ENCODE measurements around the gene TSPAN33. TPM values are rescaled to one million over a fixed set of nuclear protein-coding genes. Genes with fewer than 3 reads are reported as not detected.
A peak's percentile ranks its signal among the peaks of the same experiment; 100 is the strongest.
"Not testable (repeated sequence)": the region's sequence is repeated elsewhere in the genome, so short reads cannot be mapped to it uniquely, and the experiment has no call there.

Gene TSPAN33
- total and polyA plus RNA-seq, 8 donors = 2.3 to 5.7 (median 5.1) TPM

GRCh38 chr7:129169686-129170440 is 25.4 kb downstream of the TSPAN33 start:
- Histone ChIP-seq H3K36me3 (no peaks in the 10 kb centered on the region), H3K4me1 (peaks cover 7 to 16% of the 10 kb centered on the region in 2 donors), H3K9me3 (no peaks in the 10 kb centered on the region), H3K4me3 (peak overlapping the region; percentile 41 to 45), H3K27ac (no peak overlapping the region), H3K27me3 (peaks cover 21 to 90% of the 10 kb centered on the region in 2 donors)
- intact Hi-C loops (cut with DNase I) = no loop called here
- DNase-seq = no peak
- TF ChIP-seq, protein P1, sequence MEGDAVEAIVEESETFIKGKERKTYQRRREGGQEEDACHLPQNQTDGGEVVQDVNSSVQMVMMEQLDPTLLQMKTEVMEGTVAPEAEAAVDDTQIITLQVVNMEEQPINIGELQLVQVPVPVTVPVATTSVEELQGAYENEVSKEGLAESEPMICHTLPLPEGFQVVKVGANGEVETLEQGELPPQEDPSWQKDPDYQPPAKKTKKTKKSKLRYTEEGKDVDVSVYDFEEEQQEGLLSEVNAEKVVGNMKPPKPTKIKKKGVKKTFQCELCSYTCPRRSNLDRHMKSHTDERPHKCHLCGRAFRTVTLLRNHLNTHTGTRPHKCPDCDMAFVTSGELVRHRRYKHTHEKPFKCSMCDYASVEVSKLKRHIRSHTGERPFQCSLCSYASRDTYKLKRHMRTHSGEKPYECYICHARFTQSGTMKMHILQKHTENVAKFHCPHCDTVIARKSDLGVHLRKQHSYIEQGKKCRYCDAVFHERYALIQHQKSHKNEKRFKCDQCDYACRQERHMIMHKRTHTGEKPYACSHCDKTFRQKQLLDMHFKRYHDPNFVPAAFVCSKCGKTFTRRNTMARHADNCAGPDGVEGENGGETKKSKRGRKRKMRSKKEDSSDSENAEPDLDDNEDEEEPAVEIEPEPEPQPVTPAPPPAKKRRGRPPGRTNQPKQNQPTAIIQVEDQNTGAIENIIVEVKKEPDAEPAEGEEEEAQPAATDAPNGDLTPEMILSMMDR (IDR thresholded peaks at IDR 0.05) = no peak
- ATAC-seq = peak; percentile 32

DNA sequence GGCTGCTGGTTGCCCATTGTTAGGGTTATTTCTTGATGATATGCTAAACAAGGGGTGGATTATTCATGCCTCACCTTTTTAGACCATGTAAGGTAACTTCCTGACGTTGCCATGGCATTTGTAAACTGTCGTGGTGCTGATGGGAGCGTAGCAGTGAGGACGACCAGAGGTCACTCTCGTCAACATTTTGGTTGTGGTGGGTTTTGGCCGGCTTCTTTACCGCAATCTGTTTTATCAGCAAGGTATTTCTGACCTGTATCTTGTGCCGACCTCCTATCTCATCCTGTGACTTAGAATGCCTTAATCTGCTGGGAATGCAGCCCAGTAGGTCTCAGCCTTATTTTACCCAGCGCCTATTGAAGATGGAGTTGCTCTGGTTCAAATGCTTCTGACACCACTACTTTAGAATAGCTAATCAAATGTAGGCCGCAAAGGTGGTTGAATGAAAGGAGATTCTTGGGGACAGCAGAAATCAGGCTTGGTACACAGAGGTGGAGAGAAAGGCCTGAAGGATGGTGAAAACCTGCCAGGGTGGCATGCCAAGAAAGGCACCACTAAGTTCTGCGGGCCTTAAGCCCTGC is 26.0 kb downstream of the TSPAN33 start:
- Histone ChIP-seq H3K36me3 (no peaks in the 10 kb centered on the region), H3K4me1 (peaks cover 7 to 16% of the 10 kb centered on the region in 2 donors), H3K27me3 (peaks cover 21 to 90% of the 10 kb centered on the region in 2 donors), H3K4me3 (no peak overlapping the region), H3K9me3 (no peaks in the 10 kb centered on the region), H3K27ac (no peak overlapping the region)
- intact Hi-C loops (cut with DNase I) = no loop called here
- no peak for DNase-seq
- ATAC-seq = no peak
- TF ChIP-seq, protein P1 (IDR thresholded peaks at IDR 0.05) = no peak

DNA sequence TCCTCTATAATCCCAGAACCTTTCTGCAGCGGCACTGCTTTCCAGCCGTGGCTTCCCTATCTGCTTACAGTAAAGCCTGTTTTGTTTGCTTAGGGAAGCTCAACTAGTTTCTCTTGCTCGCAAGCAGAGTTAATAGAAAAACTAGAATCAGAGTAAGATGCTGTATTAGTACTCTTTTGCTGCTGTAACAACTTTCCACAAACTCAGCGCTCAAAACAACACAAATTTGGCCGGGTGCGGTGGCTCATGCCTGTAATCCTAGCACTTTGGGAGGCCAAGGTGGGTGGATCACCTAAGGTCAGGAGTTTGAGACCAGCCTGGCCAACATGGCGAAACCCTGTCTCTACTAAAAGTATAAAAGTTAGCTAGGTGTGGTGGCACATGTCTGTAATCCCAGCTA is 29.4 kb downstream of the TSPAN33 start:
- H3K36me3 ChIP-seq; H3K9me3 ChIP-seq; ATAC-seq; DNase-seq; H3K27ac ChIP-seq; H3K4me3 ChIP-seq; intact Hi-C loops (cut with DNase I): not testable (repeated sequence)
- peaks cover 8 to 83% of the 10 kb centered on the region in 2 donors for H3K27me3 ChIP-seq
- peaks cover 7 to 15% of the 10 kb centered on the region in 2 donors for H3K4me1 ChIP-seq

DNA sequence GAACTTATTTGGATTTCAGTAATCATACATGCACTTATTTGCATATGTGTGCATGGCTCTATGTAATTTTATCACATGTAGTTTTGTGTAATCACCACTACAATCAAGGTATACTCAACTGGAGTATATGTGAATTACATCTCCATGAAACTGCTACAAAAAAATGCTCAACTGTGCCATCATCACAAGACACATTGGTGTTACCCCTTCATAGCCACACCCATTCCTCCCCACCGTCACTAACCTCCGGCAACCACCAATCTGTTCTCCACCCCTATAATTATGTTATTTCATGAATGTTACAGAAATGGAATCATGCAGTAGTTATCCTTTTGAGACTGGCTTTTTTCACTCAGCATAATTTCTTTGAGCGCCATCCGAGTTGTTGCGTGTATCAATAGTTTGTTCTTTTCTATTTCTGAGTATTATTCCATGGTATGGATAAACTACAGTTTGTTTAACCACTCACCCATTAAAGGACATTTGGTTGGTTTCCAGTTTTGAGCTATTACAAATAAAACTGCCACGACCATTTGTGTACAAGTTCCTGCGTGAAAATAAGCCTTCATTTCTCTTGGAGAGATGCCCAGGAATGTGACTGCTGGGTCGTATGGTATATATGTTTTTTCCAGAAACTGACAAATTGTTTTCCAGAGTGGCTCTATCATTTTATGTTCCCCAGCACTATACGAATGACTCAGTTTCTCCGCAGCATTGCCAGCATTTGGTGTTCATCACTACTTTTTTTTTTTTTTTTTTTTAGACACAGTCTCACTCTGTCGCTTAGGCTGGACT is 32.6 kb downstream of the TSPAN33 start:
- Histone ChIP-seq H3K9me3 (no peaks in the 10 kb centered on the region), H3K4me1 (no peaks in the 10 kb centered on the region), H3K27ac (no peak overlapping the region), H3K27me3 (peaks cover 0 to 82% of the 10 kb centered on the region in 2 donors), H3K4me3 (no peak overlapping the region), H3K36me3 (no peaks in the 10 kb centered on the region)
- ATAC-seq (no peak), DNase-seq (no peak)
- intact Hi-C loops (cut with DNase I) = no loop called here
- TF ChIP-seq, protein P1 (IDR thresholded peaks at IDR 0.05) = no peak

DNA sequence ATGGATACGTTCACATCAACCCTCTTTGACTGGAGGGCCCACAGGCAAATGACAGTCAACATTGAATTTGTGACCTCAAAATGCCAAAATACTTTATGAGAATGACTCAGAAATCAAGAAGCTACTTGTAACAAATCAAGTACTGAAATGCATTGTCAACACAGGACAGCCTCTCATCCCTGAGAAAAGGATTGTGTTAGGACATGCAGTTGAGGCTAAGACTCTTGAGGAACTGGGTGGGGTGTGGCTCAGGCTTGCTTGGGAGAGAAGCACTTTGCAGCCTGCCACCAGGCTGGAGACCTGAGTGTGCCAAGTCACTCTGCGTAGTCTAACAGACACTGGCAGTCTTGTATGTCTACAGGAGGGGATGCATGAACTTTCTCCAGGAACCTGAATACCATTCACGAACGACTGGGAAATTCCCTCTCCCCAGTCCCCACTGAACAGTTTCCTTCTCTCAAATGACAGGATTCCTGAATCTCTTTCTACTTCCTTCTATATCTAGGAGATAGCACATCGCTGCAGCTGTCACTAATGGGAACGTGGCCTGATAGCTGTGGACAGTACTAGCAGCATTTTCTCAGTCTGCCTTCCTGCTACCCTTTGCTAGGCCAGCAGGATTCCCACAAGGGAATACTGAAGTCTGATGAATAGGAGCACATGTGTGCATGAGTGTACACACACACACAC is 40.6 kb downstream of the TSPAN33 start:
- Histone ChIP-seq H3K4me3 (no peak overlapping the region), H3K27me3 (peaks cover 19 to 69% of the 10 kb centered on the region in 2 donors), H3K27ac (no peak overlapping the region), H3K9me3 (no peaks in the 10 kb centered on the region), H3K36me3 (no peaks in the 10 kb centered on the region), H3K4me1 (peaks cover 0 to 20% of the 10 kb centered on the region in 2 donors)
- DNase-seq (no peak), ATAC-seq (peak; percentile 19)
- TF ChIP-seq, protein P1 (IDR thresholded peaks at IDR 0.05) = no peak
- intact Hi-C loops (cut with DNase I) = no loop called here
